Measurements from ENCODE around the gene HSPA9. TPM values are rescaled to one million over a fixed set of nuclear protein-coding genes. Genes with fewer than 3 reads are reported as not detected.
A peak's percentile ranks its signal among the peaks of the same experiment; 100 is the strongest.

HSPA9 gene
- total RNA-seq, 1 experiment from 2014 or later: 537 TPM

DNA sequence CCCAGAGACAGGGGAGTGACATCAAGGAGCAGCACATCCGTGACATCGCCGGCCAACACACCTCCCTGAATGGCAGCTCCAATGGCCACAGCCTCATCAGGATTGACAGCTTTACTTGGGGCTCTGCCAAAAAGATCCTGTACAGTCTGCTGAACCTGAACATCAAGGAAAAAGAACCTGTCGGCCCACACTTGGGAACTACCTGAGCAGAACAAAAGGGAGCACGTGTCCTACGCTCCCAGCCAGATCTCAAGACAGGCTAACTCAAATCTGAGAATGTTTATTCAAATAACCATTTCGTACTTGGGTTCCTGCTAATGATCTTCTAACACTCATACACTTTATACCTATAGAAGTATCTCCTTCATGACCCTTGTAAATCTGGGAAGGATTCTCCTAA is 15.3 kb downstream of the HSPA9 start:
- H3K4me1 ChIP-seq: no peaks in the 10 kb centered on the region
- H3K4me3 Mint-ChIP-seq (ENCODE audit: unreplicated experiment): no peak overlapping the region
- no TSS peak for BruUV-seq (replicated peaks)
- ChIA-PET CTCF (no interaction called here), POLR2A (interaction anchor here (1.0 kb wide), 1 partner anchor 17 kb away, joined by 4 read pairs; the partner anchor contains the start of gene ETF1)
- peaks cover 12% of the 10 kb centered on the region for H3K4me1 Mint-ChIP-seq (ENCODE audit: low read depth, unreplicated experiment)
- H3K36me3 ChIP-seq (ENCODE audit: control insufficient read depth, insufficient read depth, low read length): peaks cover 7% of the 10 kb centered on the region
- H3K27me3 Mint-ChIP-seq (ENCODE audit: insufficient read depth, unreplicated experiment): no peaks in the 10 kb centered on the region
- no peaks in the 10 kb centered on the region for H3K27me3 ChIP-seq (replicated peaks; ENCODE audit: control insufficient read depth, insufficient read depth, low read length)
- intact Hi-C loops (cut with micrococcal nuclease; ENCODE audit: unreplicated experiment): no loop called here
- DNase-seq: no peak
- TF ChIP-seq, protein P1, sequence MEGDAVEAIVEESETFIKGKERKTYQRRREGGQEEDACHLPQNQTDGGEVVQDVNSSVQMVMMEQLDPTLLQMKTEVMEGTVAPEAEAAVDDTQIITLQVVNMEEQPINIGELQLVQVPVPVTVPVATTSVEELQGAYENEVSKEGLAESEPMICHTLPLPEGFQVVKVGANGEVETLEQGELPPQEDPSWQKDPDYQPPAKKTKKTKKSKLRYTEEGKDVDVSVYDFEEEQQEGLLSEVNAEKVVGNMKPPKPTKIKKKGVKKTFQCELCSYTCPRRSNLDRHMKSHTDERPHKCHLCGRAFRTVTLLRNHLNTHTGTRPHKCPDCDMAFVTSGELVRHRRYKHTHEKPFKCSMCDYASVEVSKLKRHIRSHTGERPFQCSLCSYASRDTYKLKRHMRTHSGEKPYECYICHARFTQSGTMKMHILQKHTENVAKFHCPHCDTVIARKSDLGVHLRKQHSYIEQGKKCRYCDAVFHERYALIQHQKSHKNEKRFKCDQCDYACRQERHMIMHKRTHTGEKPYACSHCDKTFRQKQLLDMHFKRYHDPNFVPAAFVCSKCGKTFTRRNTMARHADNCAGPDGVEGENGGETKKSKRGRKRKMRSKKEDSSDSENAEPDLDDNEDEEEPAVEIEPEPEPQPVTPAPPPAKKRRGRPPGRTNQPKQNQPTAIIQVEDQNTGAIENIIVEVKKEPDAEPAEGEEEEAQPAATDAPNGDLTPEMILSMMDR (IDR thresholded peaks at IDR 0.05; ENCODE audit: insufficient read depth in 1 of 2, low read depth in 1 of 2, low read length in 1 of 2, severe bottlenecking in 1 of 2, unreplicated experiment in 1 of 2): no peak
- H3K4me3 ChIP-seq (ENCODE audit: low read depth, low read length): no peak overlapping the region
- H3K27ac Mint-ChIP-seq (ENCODE audit: unreplicated experiment): no peak overlapping the region
- no peaks in the 10 kb centered on the region for H3K9me3 Mint-ChIP-seq (ENCODE audit: unreplicated experiment)
- no peaks in the 10 kb centered on the region for H3K9me3 ChIP-seq
- H3K36me3 Mint-ChIP-seq (ENCODE audit: insufficient read depth, unreplicated experiment): peaks cover 95% of the 10 kb centered on the region

DNA sequence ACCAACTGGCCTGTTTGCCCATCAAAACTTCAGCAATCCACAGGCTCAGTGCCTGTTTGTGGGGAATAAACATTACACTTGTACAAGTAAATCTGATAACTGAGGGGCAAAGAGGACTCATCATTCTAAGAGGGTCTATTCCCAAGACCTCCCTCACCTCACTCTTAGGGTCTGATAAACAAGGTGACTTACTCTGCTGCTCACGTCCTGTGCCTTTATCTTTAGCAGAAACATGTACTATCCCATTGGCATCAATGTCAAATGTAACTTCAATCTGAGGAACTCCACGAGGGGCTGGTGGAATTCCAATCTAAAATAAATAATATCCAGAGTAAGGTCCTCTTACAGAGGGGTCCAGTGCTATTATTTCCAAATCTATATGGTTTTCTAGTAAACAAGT is 17.5 kb downstream of the HSPA9 start:
- H3K36me3 Mint-ChIP-seq (ENCODE audit: insufficient read depth, unreplicated experiment): peaks cover 95% of the 10 kb centered on the region
- Histone ChIP-seq H3K9me3 (no peaks in the 10 kb centered on the region), H3K4me3 (ENCODE audit: low read depth, low read length) (no peak overlapping the region), H3K27me3 (replicated peaks; ENCODE audit: control insufficient read depth, insufficient read depth, low read length) (no peaks in the 10 kb centered on the region), H3K36me3 (ENCODE audit: control insufficient read depth, insufficient read depth, low read length) (peaks cover 7% of the 10 kb centered on the region), H3K4me1 (no peaks in the 10 kb centered on the region)
- no TSS peak for BruUV-seq (replicated peaks)
- H3K27ac Mint-ChIP-seq (ENCODE audit: unreplicated experiment): no peak overlapping the region
- H3K4me3 Mint-ChIP-seq (ENCODE audit: unreplicated experiment): no peak overlapping the region
- DNase-seq: no peak
- ChIA-PET POLR2A (no interaction called here), CTCF (no interaction called here)
- intact Hi-C loops (cut with micrococcal nuclease; ENCODE audit: unreplicated experiment): no loop called here
- no peaks in the 10 kb centered on the region for H3K27me3 Mint-ChIP-seq (ENCODE audit: insufficient read depth, unreplicated experiment)
- no peaks in the 10 kb centered on the region for H3K4me1 Mint-ChIP-seq (ENCODE audit: low read depth, unreplicated experiment)
- no peaks in the 10 kb centered on the region for H3K9me3 Mint-ChIP-seq (ENCODE audit: unreplicated experiment)
- TF ChIP-seq, protein P1 (IDR thresholded peaks at IDR 0.05; ENCODE audit: insufficient read depth in 1 of 2, low read depth in 1 of 2, low read length in 1 of 2, severe bottlenecking in 1 of 2, unreplicated experiment in 1 of 2): no peak

DNA sequence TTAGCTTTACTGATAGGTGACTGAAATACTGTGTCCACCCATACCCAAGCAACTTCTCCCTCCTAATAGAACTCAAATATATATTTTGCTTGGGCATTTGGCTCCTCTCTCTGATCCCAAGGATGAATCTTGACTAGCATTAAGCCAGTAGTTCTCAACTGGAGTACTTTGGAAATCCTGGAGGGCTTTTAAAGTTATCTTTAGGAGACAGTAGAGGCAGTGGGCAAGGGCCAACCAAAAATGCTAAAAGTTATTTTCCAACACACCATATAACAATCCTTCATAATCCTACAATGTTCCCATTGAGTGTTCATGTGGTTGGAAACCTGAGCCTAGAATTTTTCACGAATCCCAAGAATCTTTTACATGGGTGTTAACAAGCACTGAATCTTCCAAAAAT is 21.1 kb downstream of the HSPA9 start:
- Mint-ChIP-seq H3K4me1 (ENCODE audit: low read depth, unreplicated experiment) (no peaks in the 10 kb centered on the region), H3K9me3 (ENCODE audit: unreplicated experiment) (no peaks in the 10 kb centered on the region), H3K36me3 (ENCODE audit: insufficient read depth, unreplicated experiment) (peaks cover 94% of the 10 kb centered on the region), H3K4me3 (ENCODE audit: unreplicated experiment) (no peak overlapping the region), H3K27me3 (ENCODE audit: insufficient read depth, unreplicated experiment) (no peaks in the 10 kb centered on the region), H3K27ac (ENCODE audit: unreplicated experiment) (peak overlapping the region; percentile 32)
- DNase-seq: no peak
- H3K4me1 ChIP-seq: no peaks in the 10 kb centered on the region
- no TSS peak for BruUV-seq (replicated peaks)
- no peaks in the 10 kb centered on the region for H3K9me3 ChIP-seq
- H3K36me3 ChIP-seq (ENCODE audit: control insufficient read depth, insufficient read depth, low read length): peaks cover 4% of the 10 kb centered on the region
- CTCF ChIA-PET: no interaction called here
- POLR2A ChIA-PET: no interaction called here
- no peak overlapping the region for H3K4me3 ChIP-seq (ENCODE audit: low read depth, low read length)
- TF ChIP-seq, protein P1 (IDR thresholded peaks at IDR 0.05; ENCODE audit: insufficient read depth in 1 of 2, low read depth in 1 of 2, low read length in 1 of 2, severe bottlenecking in 1 of 2, unreplicated experiment in 1 of 2): no peak
- no peaks in the 10 kb centered on the region for H3K27me3 ChIP-seq (replicated peaks; ENCODE audit: control insufficient read depth, insufficient read depth, low read length)
- intact Hi-C loops (cut with micrococcal nuclease; ENCODE audit: unreplicated experiment): no loop called here
